GM18519 (cell line): Measurements from ENCODE around the gene MT2A.

Source experiments
- ATAC-seq: cut with Tn5 transposase; IDR thresholded peaks from one replicate; pipeline ENCODE4 v1.9.1; 2021; ENCODE audit warnings: mild to moderate bottlenecking, moderate library complexity; ENCODE audit not compliant: unreplicated experiment, low FRiP score

MT2A gene

GRCh38 chr16:56636616-56637413 lies 28.4 kb downstream of the MT2A start:
- ATAC-seq: no peak

- no peak for ATAC-seq
Observed at GRCh38 chr16:56637814-56638750, 29.7 kb downstream of the MT2A start, which contains the start of gene MT1A. MT1A (plus strand) TSS chr16:56638666; CDS start chr16:56638739, 73 bp downstream.

- ATAC-seq: no peak
Observed at GRCh38 chr16:56639045-56639444, 30.7 kb downstream of the MT2A start.

- ATAC-seq: no peak
Observed at GRCh38 chr16:56640076-56640475, 31.7 kb downstream of the MT2A start.

GRCh38 chr16:56641166-56641565 lies 32.8 kb downstream of the MT2A start:
- no peak for ATAC-seq

- peak; percentile 70 for ATAC-seq
Observed at GRCh38 chr16:56643080-56643778, 34.8 kb downstream of the MT2A start.

GRCh38 chr16:56643833-56644232 lies 35.4 kb downstream of the MT2A start:
- no peak for ATAC-seq

- ATAC-seq: no peak
Observed at GRCh38 chr16:56645311-56645710, 36.9 kb downstream of the MT2A start.

GRCh38 chr16:56645838-56646237 lies 37.5 kb downstream of the MT2A start:
- no peak for ATAC-seq

GRCh38 chr16:56647641-56648431 lies 39.5 kb downstream of the MT2A start:
- no peak for ATAC-seq

- no peak for ATAC-seq
Observed at GRCh38 chr16:56649271-56649670, 40.9 kb downstream of the MT2A start.

GRCh38 chr16:56649820-56650219 lies 41.4 kb downstream of the MT2A start:
- no peak for ATAC-seq

GRCh38 chr16:56651586-56651985 lies 43.2 kb downstream of the MT2A start, which contains the start of gene MT1B:
MT1B (plus strand) TSS chr16:56651886; CDS start chr16:56651954, 68 bp downstream.
- no peak for ATAC-seq

GRCh38 chr16:56652600-56652999 lies 44.2 kb downstream of the MT2A start:
- no peak for ATAC-seq

GRCh38 chr16:56653218-56653617 lies 44.8 kb downstream of the MT2A start:
- ATAC-seq: no peak

- no peak for ATAC-seq
Observed at GRCh38 chr16:56657555-56658326, 49.4 kb downstream of the MT2A start, which contains the start of gene MT1F. MT1F (plus strand) TSS chr16:56657959; CDS start chr16:56658059, 100 bp downstream.

GRCh38 chr16:56658327-56658875 lies 50.0 kb downstream of the MT2A start:
- ATAC-seq: no peak
